Measurements from ENCODE around the gene ZNF318.

ZNF318 gene

DNA sequence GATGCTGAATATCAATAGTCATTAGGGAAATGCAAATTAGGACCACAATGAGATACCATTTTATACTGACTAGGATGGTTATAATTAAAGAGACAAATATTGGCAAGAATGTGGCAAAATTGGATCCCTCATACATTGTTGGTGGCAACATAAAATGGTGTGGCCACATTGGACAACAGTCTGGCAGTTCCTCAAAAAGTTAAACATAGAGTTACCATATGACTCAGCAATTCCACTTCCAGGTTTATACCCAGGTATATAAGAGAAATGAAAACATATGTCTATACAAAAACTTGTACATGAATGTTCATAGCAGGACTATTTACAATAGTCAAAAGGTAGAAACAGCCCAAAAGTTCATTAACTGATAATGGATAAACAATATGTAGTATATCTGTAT lies 58.8 kb downstream of the ZNF318 start:
- TF ChIP-seq FOXP2 (optimal IDR thresholded peaks at IDR 0.05; ENCODE audit: control extremely low read depth, extremely low read length, insufficient read depth) = no peak
- TF ChIP-seq POLR2AphosphoS5 (IDR thresholded peaks at IDR 0.05; ENCODE audit: borderline replicate concordance, low read depth, low read length) = no peak
- no peak for TF ChIP-seq EZH2 (IDR thresholded peaks at IDR 0.05)
- H3K27ac ChIP-seq = no peak overlapping the region

DNA sequence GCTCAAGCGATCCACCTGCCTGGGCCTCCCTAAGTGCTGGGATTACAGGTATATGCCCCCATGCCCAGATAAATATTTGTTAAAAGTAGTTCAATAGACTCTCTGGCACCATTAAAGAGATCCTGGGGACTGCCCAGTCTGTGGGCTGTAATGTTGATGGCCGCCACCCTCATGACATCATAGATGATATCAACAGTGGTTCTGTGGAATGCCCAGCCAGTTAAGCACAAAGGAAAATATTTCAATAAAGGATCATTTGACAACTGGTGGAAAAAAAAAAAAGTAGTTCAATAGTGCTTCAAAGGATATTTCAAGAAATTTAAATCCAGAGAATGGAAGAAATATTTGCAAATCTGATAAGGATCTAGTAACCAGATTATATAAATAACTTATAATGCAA lies 59.3 kb downstream of the ZNF318 start:
- no peak for DNase-seq (ENCODE audit: low read depth, low spot score)
- no peak overlapping the region for H3K9ac ChIP-seq (ENCODE audit: insufficient read length)
- TF ChIP-seq POLR2AphosphoS5 (IDR thresholded peaks at IDR 0.05; ENCODE audit: borderline replicate concordance, low read depth, low read length) (no peak), FOXP2 (optimal IDR thresholded peaks at IDR 0.05; ENCODE audit: control extremely low read depth, extremely low read length, insufficient read depth) (no peak), EZH2 (IDR thresholded peaks at IDR 0.05) (no peak)
- H3K4me3 ChIP-seq = no peak overlapping the region
- no peak overlapping the region for H3K27ac ChIP-seq
- no peaks in the 10 kb centered on the region for H3K9me3 ChIP-seq (ENCODE audit: low read depth, low read length)
- H3K36me3 ChIP-seq (ENCODE audit: insufficient read depth, low read length) = no peaks in the 10 kb centered on the region

More for the DNA sequence above, 58.8 kb downstream of the ZNF318 start:
- Histone ChIP-seq H3K9me3 (ENCODE audit: low read depth, low read length) (no peaks in the 10 kb centered on the region), H3K9ac (ENCODE audit: insufficient read length) (no peak overlapping the region), H3K36me3 (ENCODE audit: insufficient read depth, low read length) (no peaks in the 10 kb centered on the region), H3K4me3 (no peak overlapping the region)
- no peak for DNase-seq (ENCODE audit: low read depth, low spot score)

GRCh38 chr6:43308990-43309477 lies 60.4 kb downstream of the ZNF318 start:
- Histone ChIP-seq H3K4me3 (peak overlapping the region; percentile 36; the same call in 1 of the 2 replicates), H3K27ac (no peak overlapping the region), H3K36me3 (ENCODE audit: insufficient read depth, low read length) (no peaks in the 10 kb centered on the region), H3K9me3 (ENCODE audit: low read depth, low read length) (no peaks in the 10 kb centered on the region), H3K9ac (ENCODE audit: insufficient read length) (no peak overlapping the region)
- DNase-seq (ENCODE audit: low read depth, low spot score) = no peak
- TF ChIP-seq EZH2 (IDR thresholded peaks at IDR 0.05) (no peak), FOXP2 (optimal IDR thresholded peaks at IDR 0.05; ENCODE audit: control extremely low read depth, extremely low read length, insufficient read depth) (no peak), POLR2AphosphoS5 (IDR thresholded peaks at IDR 0.05; ENCODE audit: borderline replicate concordance, low read depth, low read length) (no peak)

DNA sequence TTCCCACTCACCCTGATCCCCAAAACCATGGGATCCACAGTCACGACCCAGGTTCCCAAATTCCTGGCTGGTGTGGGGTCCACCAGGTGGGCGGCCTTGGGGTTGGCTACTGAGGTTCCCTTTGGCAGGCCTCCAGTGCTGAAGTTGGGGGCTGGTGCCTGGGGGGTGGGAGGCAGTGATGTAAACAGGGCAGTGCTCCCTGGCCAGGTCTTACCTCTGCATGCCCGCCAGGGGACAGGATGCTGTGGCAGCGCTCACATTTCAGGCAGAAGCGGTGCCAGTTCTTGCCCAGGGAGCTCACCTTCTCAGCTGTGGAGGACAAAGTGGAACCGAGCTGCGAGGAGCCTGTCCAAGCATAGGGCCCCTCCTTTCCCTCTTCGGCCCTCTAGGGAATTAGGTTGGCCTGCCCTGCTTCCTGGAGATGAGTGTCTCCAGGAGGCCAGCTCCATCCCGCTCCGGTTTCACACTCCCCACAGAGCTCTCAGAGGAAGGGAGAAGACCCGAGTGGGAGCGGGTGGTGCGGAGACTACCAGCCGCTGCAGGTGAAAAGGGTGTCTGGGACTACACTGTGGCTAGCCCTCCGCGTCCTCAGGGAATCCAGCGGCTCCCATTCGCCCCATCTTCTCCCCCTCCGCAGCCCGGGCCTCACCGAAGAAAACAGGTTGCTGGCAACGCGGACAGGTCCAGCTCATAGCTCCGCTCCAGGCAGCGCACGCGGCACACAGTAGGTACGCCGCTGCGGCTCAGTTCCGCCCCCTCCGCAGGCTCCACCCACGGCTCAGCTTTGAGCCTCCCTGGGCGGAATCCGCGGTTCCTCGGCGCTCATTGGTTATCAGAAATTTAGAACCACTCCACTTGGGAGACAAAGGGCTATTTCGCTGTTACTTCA lies 61.1 kb downstream of the ZNF318 start, which contains the start of gene CRIP3:
TSS of gene CRIP3 (minus strand) at position 726 of the 889 bp plus-strand sequence. CDS start at position 692, 34 bp downstream.
- DNase-seq (ENCODE audit: low read depth, low spot score) = no peak
- no peaks in the 10 kb centered on the region for H3K9me3 ChIP-seq (ENCODE audit: low read depth, low read length)
- peak within 1 kb of the TSS; percentile 36; the same call in 1 of the 2 replicates for H3K4me3 ChIP-seq
- H3K36me3 ChIP-seq (ENCODE audit: insufficient read depth, low read length) = no peaks in the 10 kb centered on the region
- no peak within 1 kb of the TSS for H3K27ac ChIP-seq
- H3K9ac ChIP-seq (ENCODE audit: insufficient read length) = no peak within 1 kb of the TSS
- TF ChIP-seq EZH2 (IDR thresholded peaks at IDR 0.05) = no peak
- no peak for TF ChIP-seq POLR2AphosphoS5 (IDR thresholded peaks at IDR 0.05; ENCODE audit: borderline replicate concordance, low read depth, low read length)
- TF ChIP-seq FOXP2 (optimal IDR thresholded peaks at IDR 0.05; ENCODE audit: control extremely low read depth, extremely low read length, insufficient read depth) = no peak

- Histone ChIP-seq H3K36me3 (ENCODE audit: insufficient read depth, low read length) (no peaks in the 10 kb centered on the region), H3K27ac (no peak overlapping the region), H3K9ac (ENCODE audit: insufficient read length) (no peak overlapping the region), H3K4me3 (no peak overlapping the region), H3K9me3 (ENCODE audit: low read depth, low read length) (no peaks in the 10 kb centered on the region)
- DNase-seq (ENCODE audit: low read depth, low spot score) = no peak
- no peak for TF ChIP-seq EZH2 (IDR thresholded peaks at IDR 0.05)
- no peak for TF ChIP-seq FOXP2 (optimal IDR thresholded peaks at IDR 0.05; ENCODE audit: control extremely low read depth, extremely low read length, insufficient read depth)
Observed at GRCh38 chr6:43307451-43308100, 61.9 kb downstream of the ZNF318 start.

GRCh38 chr6:43306086-43306485 lies 63.4 kb downstream of the ZNF318 start:
- Histone ChIP-seq H3K36me3 (ENCODE audit: insufficient read depth, low read length) (no peaks in the 10 kb centered on the region), H3K9me3 (ENCODE audit: low read depth, low read length) (no peaks in the 10 kb centered on the region), H3K27ac (no peak overlapping the region), H3K9ac (ENCODE audit: insufficient read length) (no peak overlapping the region), H3K4me3 (no peak overlapping the region)
- no peak for TF ChIP-seq EZH2 (IDR thresholded peaks at IDR 0.05)
- no peak for TF ChIP-seq FOXP2 (optimal IDR thresholded peaks at IDR 0.05; ENCODE audit: control extremely low read depth, extremely low read length, insufficient read depth)
- TF ChIP-seq POLR2AphosphoS5 (IDR thresholded peaks at IDR 0.05; ENCODE audit: borderline replicate concordance, low read depth, low read length) = no peak
- DNase-seq (ENCODE audit: low read depth, low spot score) = no peak

GRCh38 chr6:43304882-43305281 lies 64.6 kb downstream of the ZNF318 start:
- no peaks in the 10 kb centered on the region for H3K36me3 ChIP-seq (ENCODE audit: insufficient read depth, low read length)
- H3K9ac ChIP-seq (ENCODE audit: insufficient read length) = no peak overlapping the region
- no peaks in the 10 kb centered on the region for H3K9me3 ChIP-seq (ENCODE audit: low read depth, low read length)
- no peak for DNase-seq (ENCODE audit: low read depth, low spot score)
- no peak overlapping the region for H3K4me3 ChIP-seq
- no peak overlapping the region for H3K27ac ChIP-seq
- TF ChIP-seq POLR2AphosphoS5 (IDR thresholded peaks at IDR 0.05; ENCODE audit: borderline replicate concordance, low read depth, low read length) = no peak
- no peak for TF ChIP-seq EZH2 (IDR thresholded peaks at IDR 0.05)
- TF ChIP-seq FOXP2 (optimal IDR thresholded peaks at IDR 0.05; ENCODE audit: control extremely low read depth, extremely low read length, insufficient read depth) = no peak

GRCh38 chr6:43304361-43304760 lies 65.1 kb downstream of the ZNF318 start:
- Histone ChIP-seq H3K27ac (no peak overlapping the region), H3K36me3 (ENCODE audit: insufficient read depth, low read length) (no peaks in the 10 kb centered on the region), H3K9me3 (ENCODE audit: low read depth, low read length) (no peaks in the 10 kb centered on the region), H3K9ac (ENCODE audit: insufficient read length) (no peak overlapping the region), H3K4me3 (no peak overlapping the region)
- no peak for DNase-seq (ENCODE audit: low read depth, low spot score)
- TF ChIP-seq EZH2 (IDR thresholded peaks at IDR 0.05) (no peak), POLR2AphosphoS5 (IDR thresholded peaks at IDR 0.05; ENCODE audit: borderline replicate concordance, low read depth, low read length) (no peak)

All from SK-N-MC (cell line).